PC-9 (cell line): ENCODE measurements around the gene TF. TPM values are rescaled to one million over a fixed set of nuclear protein-coding genes. Genes with fewer than 3 reads are reported as not detected.

ENCODE experiments used
- BruUV-seq: library from RNA; stranded (reverse); fragments of 400-500 nt; replicated peaks from 2 replicates; lab custom pipeline; 2021; lab: Mats Ljungman, UMichigan
- CTCF ChIA-PET: fragments of 300-600 bp; sonication (Branson Sonifier 250); formaldehyde crosslinking; loops from one replicate; lab custom pipeline; 2022; ENCODE audit warnings: antibody characterized with exemption; lab: Charles Lee
- POLR2A ChIA-PET: fragments of 300-600 bp; sonication (Branson Sonifier 250); formaldehyde crosslinking; loops from one replicate; lab custom pipeline; 2022; ENCODE audit warnings: antibody characterized with exemption; ENCODE audit not compliant: unreplicated experiment; lab: Charles Lee
- DNase-seq, 2 experiments: peaks; one replicate each; pipeline versions ENCODE4 v3.0.0 to v3.0.0-alpha.2; 2015 to 2022; ENCODE audit warnings: mixed read lengths in 1 of 2
- H2AFZ ChIP-seq: fragments of 200-600 bp; sonication (generic); 2 replicates; pipeline ENCODE4 v1.8.1; 2017; ENCODE audit warnings: antibody characterized with exemption
- H3F3A ChIP-seq: fragments of 200-600 bp; sonication (generic); 2 replicates; pipeline ENCODE4 v1.8.1; 2017; ENCODE audit warnings: antibody characterized with exemption, mild to moderate bottlenecking, low read depth; ENCODE audit not compliant: insufficient read depth
- H3K27ac ChIP-seq: fragments of 200-600 bp; sonication (generic); 2 replicates; pipeline ENCODE4 v1.6.1; 2016; ENCODE audit warnings: mixed run types
- H3K27me3 ChIP-seq: fragments of 200-600 bp; sonication (generic); 2 replicates; pipeline ENCODE4 v1.6.1; 2016; ENCODE audit warnings: low read depth, mixed run types; ENCODE audit not compliant: insufficient read depth
- H3K36me3 ChIP-seq: fragments of 200-600 bp; sonication (generic); 2 replicates; pipeline ENCODE4 v1.6.1; 2016; ENCODE audit warnings: low read depth, mixed run types
- H3K4me1 ChIP-seq: fragments of 200-600 bp; sonication (generic); replicated peaks from 2 replicates; pipeline ENCODE4 v1.6.1; 2016; ENCODE audit warnings: mixed run types; ENCODE audit not compliant: insufficient read depth
- H3K4me2 ChIP-seq: fragments of 200-600 bp; sonication (generic); 2 replicates; pipeline ENCODE4 v1.6.1; 2017; ENCODE audit warnings: mixed run types
- H3K4me3 ChIP-seq: fragments of 200-600 bp; sonication (generic); 2 replicates; pipeline ENCODE4 v1.6.1; 2016; ENCODE audit warnings: mixed run types
- H3K79me2 ChIP-seq: fragments of 200-600 bp; sonication (generic); 2 replicates; pipeline ENCODE4 v1.6.1; 2017; ENCODE audit warnings: low read depth, mixed run types
- H3K9me2 ChIP-seq: fragments of 200-600 bp; sonication (generic); 2 replicates; pipeline ENCODE4 v1.8.1; 2017; ENCODE audit warnings: mild to moderate bottlenecking; ENCODE audit not compliant: insufficient read depth
- H3K9me3 ChIP-seq: fragments of 200-600 bp; sonication (generic); 2 replicates; pipeline ENCODE4 v1.8.1; 2016; ENCODE audit warnings: low read depth; ENCODE audit not compliant: insufficient read depth
- H4K20me1 ChIP-seq: fragments of 200-600 bp; sonication (generic); 2 replicates; pipeline ENCODE4 v1.8.1; 2017; ENCODE audit not compliant: insufficient read depth
- CTCF ChIP-seq: fragments of 200-600 bp; sonication (generic); conservative IDR thresholded peaks from 2 replicates; pipeline ENCODE4 v1.6.1; 2017; ENCODE audit warnings: mixed run types, antibody characterized with exemption, mild to moderate bottlenecking, moderate library complexity
- EZH2 ChIP-seq: fragments of 200-600 bp; sonication (generic); IDR thresholded peaks from 2 replicates; pipeline ENCODE4 v1.8.0; 2017; ENCODE audit warnings: antibody characterized with exemption, low read depth
- intact Hi-C: fragments of 100-400 bp; cut with micrococcal nuclease; formaldehyde crosslinking; loops from one replicate; pipeline ENCODE4 v1.10.0; 2022; ENCODE audit not compliant: unreplicated experiment
- total RNA-seq: library from RNA; stranded (reverse); gene quantifications from 2 replicates; pipeline ENCODE4 v1.2.3, GENCODE V29; 2021

Gene TF
- total RNA-seq, 1 experiment from 2014 or later: 0.24 TPM

GRCh38 chr3:133750259-133750656 is 4.1 kb downstream of the TF start:
- TF ChIP-seq EZH2 (no peak), CTCF (no peak)
- Histone ChIP-seq H4K20me1 (no peaks in the 10 kb centered on the region; the same call in 1 of the 2 replicates), H3K27ac (no peak overlapping the region), H3K4me2 (no peak overlapping the region), H2AFZ (no peak overlapping the region), H3K4me1 (no peaks in the 10 kb centered on the region), H3K9me3 (no peaks in the 10 kb centered on the region), H3K9me2 (no peaks in the 10 kb centered on the region), H3K36me3 (no peaks in the 10 kb centered on the region), H3F3A (no peaks in the 10 kb centered on the region), H3K4me3 (no peak overlapping the region), H3K27me3 (no peaks in the 10 kb centered on the region), H3K79me2 (no peaks in the 10 kb centered on the region)
- POLR2A ChIA-PET: no interaction called here
- no TSS peak for BruUV-seq
- no peak for DNase-seq
- intact Hi-C loops: no loop called here
- CTCF ChIA-PET: no interaction called here

DNA sequence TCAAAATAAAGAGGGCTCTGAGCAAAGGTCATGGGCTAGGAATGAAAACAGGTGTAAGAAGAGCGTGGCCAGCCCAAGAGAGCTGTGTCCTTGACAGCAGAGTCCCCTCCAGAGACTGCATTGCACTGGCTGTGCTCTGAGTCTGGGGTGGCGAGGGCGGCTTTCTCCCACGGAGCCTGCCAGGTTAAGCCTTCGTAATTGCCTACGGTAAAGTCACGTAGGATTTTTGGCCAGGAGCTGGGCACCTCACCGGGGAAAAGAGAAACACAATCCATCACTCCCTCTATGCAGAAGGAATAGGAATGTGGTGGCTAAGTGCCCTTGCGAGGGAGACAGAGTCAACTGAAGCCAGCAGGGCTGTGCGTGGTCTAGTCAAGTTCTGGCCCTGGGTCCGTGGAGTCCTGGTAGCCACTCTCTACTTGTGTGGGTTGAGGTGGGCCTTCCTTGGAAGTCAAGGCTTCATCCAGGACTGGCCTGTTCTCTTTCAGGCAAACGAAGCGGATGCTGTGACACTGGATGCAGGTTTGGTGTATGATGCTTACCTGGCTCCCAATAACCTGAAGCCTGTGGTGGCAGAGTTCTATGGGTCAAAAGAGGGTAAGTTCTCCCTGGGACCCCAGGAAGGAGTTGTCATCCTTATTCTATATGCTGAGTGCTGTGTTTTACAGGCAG is 7.0 kb downstream of the TF start:
- ChIA-PET CTCF (interaction anchor here (0.6 kb wide), 1 partner anchor 367 kb away, joined by 3 read pairs; no protein-coding TSS in a partner anchor), POLR2A (interaction anchor here (0.6 kb wide), 1 partner anchor 20 kb away, joined by 7 read pairs; no protein-coding TSS in a partner anchor)
- H3F3A ChIP-seq: no peaks in the 10 kb centered on the region
- H3K27ac ChIP-seq: no peak overlapping the region
- H3K4me3 ChIP-seq: no peak overlapping the region
- no peaks in the 10 kb centered on the region for H3K4me1 ChIP-seq
- H3K79me2 ChIP-seq: no peaks in the 10 kb centered on the region
- H3K4me2 ChIP-seq: no peak overlapping the region
- no peaks in the 10 kb centered on the region for H3K9me2 ChIP-seq
- no peaks in the 10 kb centered on the region for H3K9me3 ChIP-seq
- TF ChIP-seq EZH2: no peak
- TF ChIP-seq CTCF: no peak
- H3K36me3 ChIP-seq: no peaks in the 10 kb centered on the region
- BruUV-seq: no TSS peak
- no peaks in the 10 kb centered on the region for H4K20me1 ChIP-seq
- H2AFZ ChIP-seq: no peak overlapping the region
- no peak for DNase-seq
- intact Hi-C loops: no loop called here
- H3K27me3 ChIP-seq: peaks cover 8% of the 10 kb centered on the region; the same call in 1 of the 2 replicates

DNA sequence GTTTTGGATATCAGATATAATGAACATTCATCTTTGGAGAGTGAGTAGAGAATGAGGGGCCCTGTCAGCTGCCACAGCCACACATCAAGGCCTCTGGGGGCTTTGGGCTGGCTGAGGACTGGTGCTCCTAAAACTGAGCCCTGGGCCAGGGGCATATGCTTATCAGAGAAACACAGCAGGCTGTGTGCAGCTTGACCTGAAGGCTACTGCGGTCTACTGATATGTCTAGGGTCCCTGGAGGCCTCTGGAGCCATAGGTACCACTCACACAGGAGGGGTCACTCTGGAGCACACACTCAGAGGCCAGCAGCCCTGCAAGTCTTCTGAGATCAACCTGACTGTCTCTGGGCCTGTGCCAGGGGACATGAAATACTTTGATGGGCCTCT is 7.6 kb downstream of the TF start:
- Histone ChIP-seq H3K27ac (no peak overlapping the region), H3K27me3 (peaks cover 12% of the 10 kb centered on the region; the same call in 1 of the 2 replicates), H3K79me2 (no peaks in the 10 kb centered on the region), H2AFZ (no peak overlapping the region), H3K4me3 (no peak overlapping the region), H3K9me2 (no peaks in the 10 kb centered on the region), H3K9me3 (no peaks in the 10 kb centered on the region), H3F3A (no peaks in the 10 kb centered on the region), H3K4me1 (no peaks in the 10 kb centered on the region), H3K4me2 (no peak overlapping the region), H3K36me3 (no peaks in the 10 kb centered on the region), H4K20me1 (no peaks in the 10 kb centered on the region)
- no peak for TF ChIP-seq EZH2
- no peak for TF ChIP-seq CTCF
- DNase-seq: no peak
- ChIA-PET POLR2A (interaction anchor here (0.6 kb wide), 1 partner anchor 19 kb away, joined by 7 read pairs; no protein-coding TSS in a partner anchor), CTCF (no interaction called here)
- intact Hi-C loops: no loop called here
- no TSS peak for BruUV-seq
